KMS-11 (cell line): ENCODE measurements around the gene AKAP8L.

Experiments used
- H2AFZ ChIP-seq: fragments of 200-600 bp; sonication (generic); 2 replicates; pipeline ENCODE4 v1.6.1; 2016; ENCODE audit warnings: antibody characterized with exemption, mixed run types, low read depth
- H3K27ac ChIP-seq: fragments of 200-600 bp; sonication (generic); 2 replicates; pipeline ENCODE4 v1.6.1; 2016; ENCODE audit warnings: mild to moderate bottlenecking, mixed run types
- H3K27me3 ChIP-seq: fragments of 200-600 bp; sonication (generic); 2 replicates; pipeline ENCODE4 v1.6.1; 2017; ENCODE audit warnings: mild to moderate bottlenecking, low read depth, mixed run types, moderate library complexity; ENCODE audit not compliant: insufficient read depth
- H3K36me3 ChIP-seq: fragments of 200-600 bp; sonication (generic); 2 replicates; pipeline ENCODE4 v1.6.1; 2017; ENCODE audit warnings: mild to moderate bottlenecking, mixed run types; ENCODE audit not compliant: insufficient read depth
- H3K4me1 ChIP-seq: fragments of 200-600 bp; sonication (generic); 2 replicates; pipeline ENCODE4 v1.6.1; 2016; ENCODE audit warnings: mild to moderate bottlenecking, low read depth, mixed run types; ENCODE audit not compliant: poor library complexity, severe bottlenecking
- H3K4me2 ChIP-seq: fragments of 200-600 bp; sonication (generic); 2 replicates; pipeline ENCODE4 v1.7.0; 2016; ENCODE audit warnings: mild to moderate bottlenecking, mixed run types
- H3K4me3 ChIP-seq: fragments of 200-600 bp; sonication (generic); IDR thresholded peaks from 2 replicates; pipeline ENCODE4 v1.6.1; 2017; ENCODE audit warnings: low read depth, low read length, mixed read lengths; ENCODE audit not compliant: insufficient read depth
- H3K79me2 ChIP-seq: fragments of 200-600 bp; sonication (generic); 2 replicates; pipeline ENCODE4 v1.6.1; 2016; ENCODE audit warnings: low read depth, mixed run types; ENCODE audit not compliant: insufficient read depth
- H3K9ac ChIP-seq: fragments of 200-600 bp; sonication (generic); 2 replicates; pipeline ENCODE4 v1.6.1; 2016; ENCODE audit warnings: mild to moderate bottlenecking, mixed run types
- H4K20me1 ChIP-seq: fragments of 200-600 bp; sonication (generic); 2 replicates; pipeline ENCODE4 v1.6.1; 2016; ENCODE audit warnings: mild to moderate bottlenecking, mixed run types; ENCODE audit not compliant: insufficient read depth
- TF ChIP-seq, protein P1 (sequence below): fragments of 200-600 bp; sonication (generic); conservative IDR thresholded peaks from 2 replicates; pipeline ENCODE4 v1.6.1; 2017; ENCODE audit warnings: low read depth, mild to moderate bottlenecking, antibody characterized with exemption, low read length, moderate library complexity, mixed read lengths

AKAP8L gene

GRCh38 chr19:15453091-15453578 lies 34.3 kb upstream of the AKAP8L start:
- Histone ChIP-seq H3K9ac (no peak overlapping the region), H3K27me3 (no peaks in the 10 kb centered on the region), H4K20me1 (no peaks in the 10 kb centered on the region), H3K4me3 (no peak overlapping the region), H3K36me3 (no peaks in the 10 kb centered on the region), H3K4me2 (no peak overlapping the region), H3K27ac (no peak overlapping the region), H2AFZ (no peak overlapping the region), H3K79me2 (no peaks in the 10 kb centered on the region), H3K4me1 (peaks cover 6% of the 10 kb centered on the region)
- TF ChIP-seq, protein P1, sequence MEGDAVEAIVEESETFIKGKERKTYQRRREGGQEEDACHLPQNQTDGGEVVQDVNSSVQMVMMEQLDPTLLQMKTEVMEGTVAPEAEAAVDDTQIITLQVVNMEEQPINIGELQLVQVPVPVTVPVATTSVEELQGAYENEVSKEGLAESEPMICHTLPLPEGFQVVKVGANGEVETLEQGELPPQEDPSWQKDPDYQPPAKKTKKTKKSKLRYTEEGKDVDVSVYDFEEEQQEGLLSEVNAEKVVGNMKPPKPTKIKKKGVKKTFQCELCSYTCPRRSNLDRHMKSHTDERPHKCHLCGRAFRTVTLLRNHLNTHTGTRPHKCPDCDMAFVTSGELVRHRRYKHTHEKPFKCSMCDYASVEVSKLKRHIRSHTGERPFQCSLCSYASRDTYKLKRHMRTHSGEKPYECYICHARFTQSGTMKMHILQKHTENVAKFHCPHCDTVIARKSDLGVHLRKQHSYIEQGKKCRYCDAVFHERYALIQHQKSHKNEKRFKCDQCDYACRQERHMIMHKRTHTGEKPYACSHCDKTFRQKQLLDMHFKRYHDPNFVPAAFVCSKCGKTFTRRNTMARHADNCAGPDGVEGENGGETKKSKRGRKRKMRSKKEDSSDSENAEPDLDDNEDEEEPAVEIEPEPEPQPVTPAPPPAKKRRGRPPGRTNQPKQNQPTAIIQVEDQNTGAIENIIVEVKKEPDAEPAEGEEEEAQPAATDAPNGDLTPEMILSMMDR = no peak

GRCh38 chr19:15452111-15453047 lies 33.6 kb upstream of the AKAP8L start:
- no peaks in the 10 kb centered on the region for H3K36me3 ChIP-seq
- no peaks in the 10 kb centered on the region for H3K79me2 ChIP-seq
- H3K4me3 ChIP-seq = no peak overlapping the region
- peaks cover 6% of the 10 kb centered on the region for H3K4me1 ChIP-seq
- no peaks in the 10 kb centered on the region for H3K27me3 ChIP-seq
- H3K27ac ChIP-seq = no peak overlapping the region
- no peak overlapping the region for H3K9ac ChIP-seq
- H2AFZ ChIP-seq = no peak overlapping the region
- no peaks in the 10 kb centered on the region for H4K20me1 ChIP-seq
- TF ChIP-seq, protein P1 = no peak
- no peak overlapping the region for H3K4me2 ChIP-seq

- TF ChIP-seq, protein P1 = no peak
- Histone ChIP-seq H3K79me2 (no peaks in the 10 kb centered on the region), H3K27me3 (no peaks in the 10 kb centered on the region), H4K20me1 (no peaks in the 10 kb centered on the region), H3K36me3 (no peaks in the 10 kb centered on the region), H2AFZ (no peak overlapping the region), H3K4me2 (no peak overlapping the region), H3K4me3 (no peak overlapping the region), H3K4me1 (peaks cover 6% of the 10 kb centered on the region), H3K9ac (no peak overlapping the region), H3K27ac (no peak overlapping the region)
Measured at GRCh38 chr19:15450528-15450890, 31.7 kb upstream of the AKAP8L start.

DNA sequence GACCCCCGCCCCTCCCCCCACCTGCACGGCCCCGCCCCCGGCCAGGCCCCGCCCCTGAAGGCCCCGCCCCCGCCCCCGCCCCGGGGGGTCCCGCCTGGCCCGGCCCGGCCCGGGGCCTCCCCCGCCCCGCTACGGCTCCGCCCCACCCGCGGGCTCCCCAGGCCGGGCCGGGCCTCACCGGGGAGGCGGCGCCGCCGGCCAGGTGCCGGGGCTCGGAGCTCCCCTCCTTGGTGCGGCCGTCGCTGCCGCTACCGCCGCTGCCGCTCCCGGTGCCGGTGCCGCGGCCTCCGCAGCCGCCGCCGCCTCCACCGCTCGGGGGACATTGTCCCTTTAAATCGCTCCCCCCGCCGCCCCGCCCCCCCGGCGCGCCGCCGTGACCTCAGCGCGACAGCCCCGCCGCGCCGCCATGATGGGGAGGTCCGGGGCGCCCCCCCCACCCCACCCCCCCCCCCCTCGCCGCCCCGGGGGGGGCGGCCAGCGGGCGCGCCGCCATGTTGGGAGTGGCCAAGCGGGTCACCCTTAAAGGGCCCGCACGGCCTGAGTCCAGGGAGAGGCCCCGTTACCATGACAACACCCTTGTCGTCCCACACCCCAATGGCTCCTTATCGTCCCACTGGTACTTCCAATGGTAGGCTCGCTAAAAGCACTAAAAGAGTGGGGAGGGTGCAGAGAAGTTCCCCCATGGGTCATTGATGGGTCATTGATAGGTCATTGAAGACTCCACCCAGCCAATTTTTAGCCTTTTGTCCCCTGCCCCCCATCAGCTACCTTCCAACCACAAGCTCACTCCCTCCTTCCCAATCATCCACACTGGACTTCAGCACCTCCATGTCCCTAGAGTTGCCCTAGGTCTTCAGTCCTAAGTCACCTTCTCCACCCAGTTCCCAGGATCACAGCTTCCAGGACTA lies 31.1 kb upstream of the AKAP8L start, which contains the start of gene WIZ:
WIZ (minus strand) TSS at position 337 of the 908 bp plus-strand sequence. CDS start 1,649 bp downstream, outside the sequence.
- no peak within 1 kb of the TSS for H3K4me3 ChIP-seq
- H3K36me3 ChIP-seq = no peaks in the 10 kb centered on the region
- no peaks in the 10 kb centered on the region for H3K79me2 ChIP-seq
- H4K20me1 ChIP-seq = no peaks in the 10 kb centered on the region
- H3K4me1 ChIP-seq = peaks cover 6% of the 10 kb centered on the region
- H3K27me3 ChIP-seq = no peaks in the 10 kb centered on the region
- TF ChIP-seq, protein P1 = no peak
- H3K9ac ChIP-seq = no peak within 1 kb of the TSS
- H3K27ac ChIP-seq = no peak within 1 kb of the TSS
- H3K4me2 ChIP-seq = peak within 1 kb of the TSS; percentile 45; the same call in 1 of the 2 replicates
- peak within 1 kb of the TSS; percentile 67 for H2AFZ ChIP-seq
